GM21447 (cell line): ENCODE data around the gene TTC31.
A peak's percentile ranks its signal among the peaks of the same experiment; 100 is the strongest.

ENCODE experiments used
- ATAC-seq: cut with Tn5 transposase; IDR thresholded peaks from one replicate; pipeline ENCODE4 v1.9.1; 2021; ENCODE audit not compliant: unreplicated experiment

The TTC31 gene

GRCh38 chr2:74524955-74525716 lies 42.3 kb downstream of the TTC31 start:
- no peak for ATAC-seq

- no peak for ATAC-seq
These were observed 43.1 kb downstream of the TTC31 start, which contains the start of gene DQX1 for GRCh38 chr2:74525717-74526648. TSS of gene DQX1 (minus strand) at chr2:74526231. CDS start at chr2:74525729, 502 bp downstream.

GRCh38 chr2:74526649-74527230 lies 43.9 kb downstream of the TTC31 start:
- no peak for ATAC-seq

GRCh38 chr2:74527741-74528140 lies 44.9 kb downstream of the TTC31 start:
- ATAC-seq, result no peak

- ATAC-seq, result peak; percentile 8
These were observed 45.9 kb downstream of the TTC31 start for GRCh38 chr2:74528600-74529356.

GRCh38 chr2:74529357-74530238 lies 46.7 kb downstream of the TTC31 start, which contains the start of the genes AUP1 and HTRA2:
TSS of gene AUP1 (minus strand) at chr2:74529706. CDS start at chr2:74529629, 77 bp downstream.
TSS of gene HTRA2 (plus strand) at chr2:74529933. CDS start at chr2:74530007, 74 bp downstream.
- peak; percentile 73 for ATAC-seq

GRCh38 chr2:74530239-74531187 lies 47.6 kb downstream of the TTC31 start:
- ATAC-seq, result peak; percentile 39

- no peak for ATAC-seq
These were observed 48.8 kb downstream of the TTC31 start for GRCh38 chr2:74531666-74532065.

- ATAC-seq, result no peak
These were observed 49.3 kb downstream of the TTC31 start for GRCh38 chr2:74532222-74532621.

GRCh38 chr2:74533464-74533863 lies 50.6 kb downstream of the TTC31 start:
- no peak for ATAC-seq

GRCh38 chr2:74534411-74534810 lies 51.5 kb downstream of the TTC31 start:
- ATAC-seq, result no peak

GRCh38 chr2:74535440-74535965 lies 52.6 kb downstream of the TTC31 start:
- ATAC-seq, result no peak

- ATAC-seq, result no peak
These were observed 53.5 kb downstream of the TTC31 start for GRCh38 chr2:74536166-74536950.

- ATAC-seq, result no peak
These were observed 54.3 kb downstream of the TTC31 start for GRCh38 chr2:74537140-74537539.

GRCh38 chr2:74538881-74539339 lies 56.0 kb downstream of the TTC31 start:
- ATAC-seq, result no peak

GRCh38 chr2:74540291-74540690 lies 57.4 kb downstream of the TTC31 start:
- ATAC-seq, result no peak

GRCh38 chr2:74542978-74543377 lies 60.1 kb downstream of the TTC31 start:
- no peak for ATAC-seq
